GM19351 (cell line): ENCODE measurements around the gene RASD1.

Experiments
- ATAC-seq: cut with Tn5 transposase; IDR thresholded peaks from one replicate; pipeline ENCODE4 v1.9.1; 2021; ENCODE audit warnings: mild to moderate bottlenecking, moderate library complexity; ENCODE audit not compliant: unreplicated experiment

Gene RASD1, protein sequence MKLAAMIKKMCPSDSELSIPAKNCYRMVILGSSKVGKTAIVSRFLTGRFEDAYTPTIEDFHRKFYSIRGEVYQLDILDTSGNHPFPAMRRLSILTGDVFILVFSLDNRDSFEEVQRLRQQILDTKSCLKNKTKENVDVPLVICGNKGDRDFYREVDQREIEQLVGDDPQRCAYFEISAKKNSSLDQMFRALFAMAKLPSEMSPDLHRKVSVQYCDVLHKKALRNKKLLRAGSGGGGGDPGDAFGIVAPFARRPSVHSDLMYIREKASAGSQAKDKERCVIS

DNA sequence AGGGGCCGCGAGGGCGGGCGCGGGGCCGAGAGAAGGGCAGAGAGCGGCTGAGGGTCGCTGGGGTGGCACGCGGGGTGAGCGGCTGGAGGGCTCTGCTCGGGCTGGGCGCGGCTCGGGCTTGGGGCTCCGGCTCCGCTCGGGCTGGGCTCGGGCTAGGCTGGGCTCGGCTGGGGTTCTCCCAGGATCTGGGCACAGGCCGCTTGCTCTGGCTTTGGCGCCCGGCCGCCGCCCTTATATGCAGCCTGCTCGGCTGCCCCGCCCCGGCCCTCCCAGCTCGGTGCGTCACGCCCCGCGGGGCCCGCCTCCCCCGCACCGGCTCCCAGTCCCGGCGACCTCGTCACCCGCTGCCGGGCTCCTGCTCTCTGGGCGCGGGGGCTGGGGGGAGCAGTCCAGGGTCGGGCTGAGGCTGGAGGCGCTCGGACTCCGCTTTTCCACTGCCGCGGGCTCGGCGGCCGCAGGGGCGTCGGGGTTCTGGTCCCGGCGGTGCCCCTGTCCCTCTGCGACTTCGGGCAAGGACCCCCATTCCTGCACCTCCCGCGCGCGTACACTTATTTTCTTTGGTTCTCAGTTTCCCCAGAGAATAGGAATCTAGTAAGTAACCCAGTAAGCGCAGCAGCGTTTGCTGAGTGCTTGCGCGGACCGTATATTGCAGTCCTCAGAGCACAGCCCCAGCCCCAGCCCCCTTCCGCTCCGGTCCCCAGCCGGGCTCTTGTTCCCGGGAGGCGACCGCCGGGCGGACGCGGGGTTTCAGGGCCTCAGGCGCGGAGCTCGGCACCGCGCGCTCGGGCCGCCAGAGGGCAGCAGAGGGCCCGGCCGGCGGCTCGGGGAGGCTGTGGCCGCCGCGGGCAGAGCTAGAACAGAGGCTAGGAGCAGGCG is at the start of gene RASD1:
Gene RASD1 (minus strand): TSS at position 207 of the 876 bp plus-strand sequence. CDS start 214 bp downstream, outside the sequence.
- peak; percentile 84 for ATAC-seq

DNA sequence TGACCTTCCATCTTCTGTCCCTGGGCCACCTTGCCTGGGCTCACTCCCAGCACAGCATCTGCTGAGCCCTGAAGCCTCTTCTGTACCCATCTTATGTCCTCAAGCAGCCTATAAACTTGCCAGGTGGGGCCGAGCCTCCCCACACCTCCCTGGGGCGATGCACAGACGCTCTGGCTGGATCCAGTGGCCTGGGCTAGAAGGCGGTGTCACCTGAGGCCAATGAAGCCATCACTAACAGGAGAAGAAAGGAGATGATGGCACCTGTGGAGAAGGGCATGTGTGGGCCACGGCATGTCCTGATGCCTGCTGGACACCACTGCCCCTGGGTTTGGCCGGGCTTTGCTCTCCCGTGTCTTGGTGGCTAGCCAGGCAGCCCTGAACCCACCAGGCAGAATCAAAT is 49.8 kb upstream of the RASD1 start:
- no peak for ATAC-seq

GRCh38 chr17:17545031-17545820 is 49.0 kb upstream of the RASD1 start:
- no peak for ATAC-seq

- ATAC-seq: no peak
Observed at GRCh38 chr17:17542906-17543635, 46.9 kb upstream of the RASD1 start.

GRCh38 chr17:17541640-17542001 is 45.4 kb upstream of the RASD1 start:
- ATAC-seq: no peak

DNA sequence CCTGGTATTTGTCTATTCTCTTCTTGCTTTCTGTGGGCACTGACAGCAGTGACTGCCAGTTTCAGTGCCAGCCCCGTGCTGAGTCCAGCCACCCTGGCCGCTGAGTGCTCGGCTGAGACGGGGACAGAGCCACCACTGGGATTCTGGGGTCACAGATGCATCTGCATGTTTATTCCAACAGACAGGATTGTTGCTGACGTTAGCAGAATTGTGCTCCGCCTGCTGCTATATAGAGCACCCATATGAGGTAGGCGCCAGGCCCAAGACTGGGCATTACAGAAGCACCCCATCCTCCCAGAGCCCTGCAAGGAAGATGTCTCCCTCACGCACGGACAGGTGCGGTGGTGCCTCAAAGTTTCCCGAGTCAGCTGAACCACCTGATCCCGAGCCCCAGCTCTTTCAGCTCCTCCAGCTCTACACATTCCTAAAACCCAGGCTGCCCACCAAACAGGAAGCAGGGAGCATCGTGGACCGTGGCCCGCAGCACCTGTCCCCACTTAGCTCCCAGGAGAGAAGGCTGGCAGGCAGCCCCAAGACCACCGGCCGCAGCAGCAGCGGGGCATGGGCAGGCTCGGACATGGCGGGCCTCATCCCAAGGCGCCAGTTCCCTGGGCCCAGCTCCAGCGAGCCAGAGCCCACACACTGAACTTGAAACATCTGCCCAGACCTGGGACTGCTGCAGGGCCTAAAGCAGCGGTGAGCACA is 44.9 kb upstream of the RASD1 start:
- no peak for ATAC-seq

DNA sequence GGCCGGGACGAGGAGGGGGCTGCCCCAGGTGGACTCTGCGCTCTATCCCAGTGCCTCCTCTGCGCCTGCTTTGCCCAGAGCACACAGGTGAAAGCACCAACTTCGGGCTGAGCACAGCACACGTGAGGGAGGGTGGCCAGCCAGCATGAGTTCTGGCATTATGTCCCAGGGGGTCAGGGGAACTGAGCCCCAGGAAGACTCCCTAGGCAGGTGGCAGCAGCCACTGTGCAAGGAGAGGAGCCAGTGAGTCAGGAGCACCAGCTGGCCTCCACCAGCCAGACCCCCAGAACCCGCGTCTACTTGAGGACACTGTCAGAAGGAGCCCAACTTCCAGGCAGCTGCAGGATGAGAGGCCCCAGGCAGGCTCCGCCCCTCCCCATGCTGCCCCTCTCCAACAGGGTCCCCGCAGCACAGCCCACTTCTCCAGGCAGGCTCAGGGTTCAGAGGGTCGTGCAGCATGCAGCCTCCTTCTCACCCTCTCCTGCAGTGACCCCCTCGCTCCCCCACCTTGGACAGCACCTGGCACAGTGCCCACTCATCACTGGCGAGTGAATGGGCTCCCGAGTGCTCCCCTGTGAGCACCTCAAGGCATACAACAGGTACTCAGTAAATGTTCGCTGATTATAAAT is 44.2 kb upstream of the RASD1 start:
- ATAC-seq: no peak

- no peak for ATAC-seq
Observed at GRCh38 chr17:17539591-17539990, 43.4 kb upstream of the RASD1 start.

DNA sequence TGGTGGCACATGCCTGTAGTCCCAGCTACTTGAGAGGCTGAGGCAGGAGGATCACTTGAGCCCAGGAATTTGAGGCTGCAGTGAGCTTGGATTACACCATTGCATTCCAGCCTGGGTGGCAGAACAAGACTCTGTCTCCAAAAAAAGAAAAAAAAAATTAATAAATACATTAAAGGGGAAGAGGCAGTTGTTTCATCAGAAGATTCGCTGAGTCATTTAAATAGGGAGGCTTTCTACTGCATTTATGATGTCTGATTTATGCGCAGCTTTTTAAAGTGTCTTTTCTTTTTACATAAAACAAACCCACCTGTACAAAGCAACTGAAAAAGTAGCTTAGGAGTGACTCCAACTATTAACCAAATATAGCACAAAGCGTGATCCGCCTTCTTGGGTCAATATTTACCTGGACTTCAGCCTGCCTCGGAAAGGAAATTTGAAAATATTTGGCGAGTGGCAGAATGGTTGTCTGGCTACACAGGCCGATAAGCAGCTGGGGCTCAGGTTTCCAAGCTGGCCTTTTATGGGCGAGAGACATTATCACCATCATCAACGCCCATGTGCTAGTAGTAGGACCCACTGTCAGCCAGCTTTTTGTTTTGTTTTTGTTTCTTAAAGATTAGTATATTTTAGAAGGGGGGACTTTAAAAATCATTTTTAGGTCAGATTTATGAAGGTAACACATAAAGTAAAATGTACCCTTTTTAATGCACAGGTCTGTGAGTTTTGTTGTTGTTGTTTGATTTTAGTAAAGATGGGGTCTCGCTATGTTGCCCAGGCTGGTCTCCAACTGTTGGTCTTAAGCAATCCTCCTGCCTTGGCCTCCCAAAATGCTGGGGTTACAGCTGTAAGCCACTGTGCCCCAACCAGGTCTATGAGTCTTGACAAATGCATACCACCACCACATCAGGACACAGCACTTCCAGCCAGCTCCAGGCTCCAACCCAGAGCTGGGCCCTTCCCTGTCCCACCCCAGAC is 42.5 kb upstream of the RASD1 start:
- no peak for ATAC-seq

DNA sequence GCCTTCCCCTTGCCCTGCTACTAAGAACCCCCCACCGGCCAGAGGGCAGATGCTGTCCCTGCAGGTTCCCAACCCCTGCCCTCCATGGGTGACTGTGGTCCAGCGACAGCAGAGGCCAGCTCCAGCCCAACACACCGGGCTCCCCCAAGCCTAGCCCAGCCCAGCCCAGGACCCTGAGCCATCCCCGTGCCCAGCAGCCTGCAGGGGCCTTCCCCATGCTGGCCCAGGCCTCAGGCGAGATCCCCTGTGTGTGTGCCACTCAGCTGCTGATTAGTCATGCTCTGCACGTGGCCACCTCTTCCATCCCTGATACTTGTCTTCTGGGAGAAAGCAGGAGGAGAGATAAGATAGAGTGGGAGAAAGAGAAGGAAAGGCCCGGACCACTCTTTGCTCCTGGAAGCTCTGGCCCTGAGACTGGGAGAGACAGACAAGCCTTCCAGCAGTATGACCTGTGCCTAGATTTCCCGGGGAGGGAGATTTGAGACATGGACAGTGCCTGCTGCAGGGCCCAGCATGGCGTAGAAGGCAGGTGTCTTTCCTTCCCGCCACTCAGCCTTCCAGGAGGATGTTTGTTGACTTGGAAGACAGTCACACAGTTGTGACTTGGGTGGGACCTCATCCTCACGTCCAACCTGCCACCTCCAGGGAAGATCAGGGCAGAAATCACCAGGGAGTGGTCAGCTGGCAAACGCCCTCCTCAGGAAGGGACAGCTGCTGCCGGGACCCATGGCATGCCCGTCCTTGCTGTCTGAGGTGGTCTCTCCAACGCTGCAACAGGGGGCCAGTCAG is 41.3 kb upstream of the RASD1 start:
- ATAC-seq: no peak

GRCh38 chr17:17536702-17537101 is 40.5 kb upstream of the RASD1 start:
- no peak for ATAC-seq

GRCh38 chr17:17535957-17536356 is 39.8 kb upstream of the RASD1 start:
- ATAC-seq: no peak

- no peak for ATAC-seq
Observed at GRCh38 chr17:17533901-17534441, 37.8 kb upstream of the RASD1 start.

GRCh38 chr17:17532991-17533390 is 36.8 kb upstream of the RASD1 start:
- ATAC-seq: no peak

DNA sequence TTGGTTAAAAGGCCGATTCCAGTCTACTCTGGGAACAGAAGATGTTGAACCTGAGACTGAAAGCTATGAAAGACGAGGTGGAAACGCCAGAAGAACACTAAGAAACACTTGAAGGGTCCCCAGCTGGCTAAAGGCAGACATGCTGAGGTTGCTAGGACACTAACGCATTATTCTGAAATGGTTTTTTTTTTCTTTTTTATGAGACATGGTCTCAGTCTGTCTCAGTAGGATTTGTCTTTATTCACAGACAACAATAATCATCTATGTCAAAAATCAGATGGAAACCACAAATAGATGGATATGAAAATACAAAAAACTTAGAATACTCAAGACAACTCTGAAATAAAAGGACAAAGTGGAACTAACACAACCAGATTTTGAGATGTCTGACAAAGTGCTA is 35.0 kb upstream of the RASD1 start:
- ATAC-seq: no peak

DNA sequence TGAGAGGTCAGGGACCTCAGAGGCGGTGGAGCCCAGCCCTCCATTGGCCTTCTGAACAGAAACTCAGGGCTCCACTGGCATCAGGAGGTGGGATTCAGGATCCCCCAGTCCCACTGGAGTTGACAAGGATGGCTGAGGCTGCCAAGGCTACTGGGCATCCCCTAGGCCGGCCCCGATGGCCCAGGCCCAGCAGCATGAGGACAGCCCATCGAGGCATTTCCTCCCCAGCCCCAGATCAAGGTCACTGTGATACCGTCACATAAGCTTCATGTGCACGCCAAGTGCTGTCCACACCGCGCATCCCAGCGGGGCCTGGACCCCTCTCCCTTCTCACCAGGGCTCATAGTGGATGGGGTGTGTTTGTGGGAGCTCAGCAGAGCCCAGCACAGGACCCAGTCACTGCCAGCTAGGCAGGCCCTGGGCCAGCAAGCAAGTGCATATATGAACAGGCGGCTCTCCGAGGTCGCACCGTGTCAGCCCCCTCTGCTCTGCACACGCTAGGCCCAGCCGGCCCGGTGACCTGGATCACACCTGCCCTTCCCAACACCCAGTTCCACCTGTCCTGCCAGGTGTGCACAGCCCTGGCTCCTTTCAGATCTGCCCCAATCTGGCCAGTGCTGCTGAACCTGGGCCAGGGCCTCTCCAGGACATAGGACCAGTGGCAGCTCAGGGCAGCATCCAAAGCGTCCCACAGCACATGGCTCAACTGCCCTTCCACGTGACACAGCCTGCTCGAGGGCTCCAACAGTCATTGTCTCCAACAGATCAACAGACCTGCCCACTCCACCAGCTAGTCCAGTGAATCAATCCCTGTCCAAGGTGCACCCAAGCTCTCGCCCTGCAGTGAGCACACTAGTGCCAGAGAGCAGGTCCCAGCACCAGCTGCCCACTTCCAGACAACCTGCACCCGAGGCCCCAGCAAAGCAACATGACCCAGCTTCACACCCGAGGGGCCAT is 32.8 kb upstream of the RASD1 start:
- ATAC-seq: no peak
